Measurements from ENCODE around the gene ANO2.
A peak's percentile ranks its signal among the peaks of the same experiment; 100 is the strongest.

The ANO2 gene

GRCh38 chr12:5742258-5742657 lies 202.8 kb downstream of the ANO2 start:
- Mint-ChIP-seq H3K27me3 (ENCODE audit: low read depth, poor library complexity) (peaks cover 14% of the 10 kb centered on the region), H3K9me3 (no peaks in the 10 kb centered on the region), H3K4me1 (peaks cover 86% of the 10 kb centered on the region), H3K36me3 (ENCODE audit: low read depth) (no peaks in the 10 kb centered on the region), H3K27ac (peak overlapping the region; percentile 86), H3K4me3 (no peak overlapping the region)
- TF ChIP-seq, protein P1, sequence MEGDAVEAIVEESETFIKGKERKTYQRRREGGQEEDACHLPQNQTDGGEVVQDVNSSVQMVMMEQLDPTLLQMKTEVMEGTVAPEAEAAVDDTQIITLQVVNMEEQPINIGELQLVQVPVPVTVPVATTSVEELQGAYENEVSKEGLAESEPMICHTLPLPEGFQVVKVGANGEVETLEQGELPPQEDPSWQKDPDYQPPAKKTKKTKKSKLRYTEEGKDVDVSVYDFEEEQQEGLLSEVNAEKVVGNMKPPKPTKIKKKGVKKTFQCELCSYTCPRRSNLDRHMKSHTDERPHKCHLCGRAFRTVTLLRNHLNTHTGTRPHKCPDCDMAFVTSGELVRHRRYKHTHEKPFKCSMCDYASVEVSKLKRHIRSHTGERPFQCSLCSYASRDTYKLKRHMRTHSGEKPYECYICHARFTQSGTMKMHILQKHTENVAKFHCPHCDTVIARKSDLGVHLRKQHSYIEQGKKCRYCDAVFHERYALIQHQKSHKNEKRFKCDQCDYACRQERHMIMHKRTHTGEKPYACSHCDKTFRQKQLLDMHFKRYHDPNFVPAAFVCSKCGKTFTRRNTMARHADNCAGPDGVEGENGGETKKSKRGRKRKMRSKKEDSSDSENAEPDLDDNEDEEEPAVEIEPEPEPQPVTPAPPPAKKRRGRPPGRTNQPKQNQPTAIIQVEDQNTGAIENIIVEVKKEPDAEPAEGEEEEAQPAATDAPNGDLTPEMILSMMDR (IDR thresholded peaks at IDR 0.05), result no peak
- no peak for DNase-seq

GRCh38 chr12:5739917-5740316 lies 205.1 kb downstream of the ANO2 start:
- H3K36me3 Mint-ChIP-seq (ENCODE audit: low read depth), result no peaks in the 10 kb centered on the region
- TF ChIP-seq, protein P1 (IDR thresholded peaks at IDR 0.05), result no peak

GRCh38 chr12:5737778-5738177 lies 207.3 kb downstream of the ANO2 start:
- Mint-ChIP-seq H3K9me3 (no peaks in the 10 kb centered on the region), H3K4me1 (peaks cover 78% of the 10 kb centered on the region), H3K36me3 (ENCODE audit: low read depth) (no peaks in the 10 kb centered on the region), H3K27me3 (ENCODE audit: low read depth, poor library complexity) (peaks cover 9% of the 10 kb centered on the region), H3K27ac (no peak overlapping the region), H3K4me3 (no peak overlapping the region)
- TF ChIP-seq, protein P1 (IDR thresholded peaks at IDR 0.05), result no peak
- no peak for DNase-seq

More at GRCh38 chr12:5739917-5740316, 205.1 kb downstream of the ANO2 start:
- Mint-ChIP-seq H3K27me3 (ENCODE audit: low read depth, poor library complexity) (peaks cover 15% of the 10 kb centered on the region), H3K4me1 (peaks cover 77% of the 10 kb centered on the region), H3K27ac (no peak overlapping the region), H3K9me3 (no peaks in the 10 kb centered on the region), H3K4me3 (no peak overlapping the region)
- no peak for DNase-seq

DNA sequence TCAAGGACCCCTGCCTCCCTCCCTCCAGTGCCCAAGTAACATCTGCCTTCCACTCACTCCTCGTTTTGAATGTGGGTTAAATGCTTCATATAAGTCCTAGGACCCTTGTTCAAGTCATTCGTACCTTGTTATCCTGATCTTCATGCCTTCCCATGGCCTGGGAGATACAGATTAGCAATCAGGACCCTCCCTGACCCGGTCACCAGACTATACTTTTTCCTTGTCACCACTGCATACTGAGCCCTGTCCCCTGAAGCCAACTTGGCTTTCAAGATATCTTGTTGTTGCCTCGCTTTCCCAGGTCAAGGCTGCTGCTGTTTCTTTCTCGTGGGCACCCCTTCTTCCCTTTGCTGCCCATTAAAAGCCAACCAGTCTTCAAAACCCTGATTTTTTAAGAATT lies 208.5 kb downstream of the ANO2 start:
- Mint-ChIP-seq H3K27ac (no peak overlapping the region), H3K27me3 (ENCODE audit: low read depth, poor library complexity) (peaks cover 8% of the 10 kb centered on the region), H3K4me3 (no peak overlapping the region), H3K9me3 (no peaks in the 10 kb centered on the region), H3K4me1 (peaks cover 66% of the 10 kb centered on the region), H3K36me3 (ENCODE audit: low read depth) (no peaks in the 10 kb centered on the region)
- TF ChIP-seq, protein P1 (IDR thresholded peaks at IDR 0.05), result no peak
- DNase-seq, result no peak

DNA sequence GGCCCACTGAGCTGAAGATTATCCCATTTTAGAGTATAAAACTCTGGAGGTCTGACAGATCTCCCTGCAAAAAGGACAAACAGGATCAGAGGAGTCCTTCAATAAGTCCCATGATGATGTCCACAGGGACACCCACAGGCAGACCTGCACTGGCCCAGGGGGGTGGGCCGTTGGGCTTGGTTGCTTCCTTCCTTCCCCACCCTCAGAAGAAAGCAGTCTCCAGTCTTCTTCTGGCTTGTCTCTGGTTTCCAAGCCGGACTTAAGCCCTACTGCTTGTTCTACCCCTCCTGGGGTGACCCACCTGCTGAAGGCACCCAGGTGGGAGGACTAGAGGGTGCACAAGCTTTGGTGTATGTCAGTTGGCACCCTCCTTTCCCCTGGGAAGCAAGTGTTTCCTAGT lies 209.0 kb downstream of the ANO2 start:
- Mint-ChIP-seq H3K4me3 (no peak overlapping the region), H3K27ac (no peak overlapping the region), H3K9me3 (no peaks in the 10 kb centered on the region), H3K27me3 (ENCODE audit: low read depth, poor library complexity) (peaks cover 10% of the 10 kb centered on the region), H3K4me1 (peaks cover 61% of the 10 kb centered on the region), H3K36me3 (ENCODE audit: low read depth) (no peaks in the 10 kb centered on the region)
- no peak for DNase-seq
- TF ChIP-seq, protein P1 (IDR thresholded peaks at IDR 0.05), result no peak

DNA sequence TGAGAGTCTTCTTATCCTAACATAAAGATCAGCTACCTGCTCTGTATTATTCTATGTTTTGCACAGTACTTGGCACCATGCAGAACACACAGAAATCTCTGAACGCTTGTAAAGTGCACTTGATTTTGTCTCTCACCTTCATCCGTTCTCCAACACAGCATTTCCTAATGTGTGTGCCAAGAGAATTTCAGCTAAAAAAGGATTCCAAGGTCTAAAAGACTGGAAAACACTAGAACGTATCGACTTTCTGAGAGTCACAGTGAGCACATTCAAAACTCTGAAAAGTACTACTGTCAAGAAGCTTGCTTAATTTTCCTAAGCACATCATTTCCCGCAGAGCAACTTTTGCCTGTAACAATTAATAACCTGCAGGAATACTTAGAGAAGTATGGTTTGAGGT lies 211.1 kb downstream of the ANO2 start:
- H3K27ac Mint-ChIP-seq, result no peak overlapping the region
- TF ChIP-seq, protein P1 (IDR thresholded peaks at IDR 0.05), result no peak
- H3K4me1 Mint-ChIP-seq, result peaks cover 43% of the 10 kb centered on the region
- DNase-seq, result no peak
- H3K27me3 Mint-ChIP-seq (ENCODE audit: low read depth, poor library complexity), result peaks cover 10% of the 10 kb centered on the region
- H3K9me3 Mint-ChIP-seq, result no peaks in the 10 kb centered on the region
- H3K4me3 Mint-ChIP-seq, result no peak overlapping the region
- H3K36me3 Mint-ChIP-seq (ENCODE audit: low read depth), result no peaks in the 10 kb centered on the region
